A549 (cell line): ENCODE results near the gene SIGLEC5. TPM values are rescaled to one million over a fixed set of nuclear protein-coding genes. Genes with fewer than 3 reads are reported as not detected.

Source experiments
- ATAC-seq, 2 experiments: fragments of 200-7000 bp in 1 of 2; fragments of >200 bp in 1 of 2; cut with Nextera tagmentation in 1 of 2; cut with Tn5 transposase in 1 of 2; 3 replicates each; pipeline versions ENCODE4 v1.8.0 to v1.9.1; 2018 to 2020; ENCODE audit warnings: mild to moderate bottlenecking in 1 of 2, moderate library complexity in 1 of 2
- CTCF ChIA-PET: fragments of 300-600 bp; sonication (Branson Sonifier 250); formaldehyde crosslinking; extraction: SDS; loops from one replicate; lab custom pipeline; 2021; ENCODE audit warnings: antibody characterized with exemption, inconsistent platforms; lab: Yijun Ruan, JAX
- POLR2A ChIA-PET: fragments of 350-600 bp; formaldehyde crosslinking; extraction: SDS; loops from one replicate; lab custom pipeline; 2021; ENCODE audit warnings: antibody characterized with exemption, inconsistent platforms; lab: Yijun Ruan, JAX
- DNase-seq, 2 experiments: peaks; one replicate each; pipeline versions ENCODE4 v3.0.0 to v3.0.0-alpha.2; 2011 to 2016; ENCODE audit warnings: low read depth in 1 of 2, low spot score in 1 of 2
- FAIRE-seq: peaks from 2 replicates; lab custom pipeline; 2011; peaks lifted over from hg19 to GRCh38; lab: Jason Lieb, UNC
- H3K27ac ChIP-seq, 2 experiments: fragments of >200 bp; sonication (Bioruptor Twin); formaldehyde crosslinking; 3 replicates each; pipeline ENCODE4 v1.5.1; 2016 to 2017
- H3K4me1 ChIP-seq: fragments of >200 bp; sonication (Bioruptor Twin); formaldehyde crosslinking; 3 replicates; pipeline ENCODE4 v1.6.1; 2016
- H3K4me2 ChIP-seq: fragments of >200 bp; sonication (Bioruptor Twin); formaldehyde crosslinking; 3 replicates; pipeline ENCODE4 v1.6.1; 2016
- H3K4me3 ChIP-seq: fragments of >200 bp; sonication (Bioruptor Twin); formaldehyde crosslinking; 3 replicates; pipeline ENCODE4 v1.5.1; 2016
- H3K9me3 ChIP-seq: fragments of >200 bp; sonication (Bioruptor Twin); formaldehyde crosslinking; 3 replicates; pipeline ENCODE4 v1.6.1; 2016
- CEBPB ChIP-seq, 2 experiments: fragments of >200 bp in 1 of 2; sonication (Bioruptor Twin) in 1 of 2; formaldehyde crosslinking in 1 of 2; IDR thresholded peaks; 2 replicates each; pipeline ENCODE4 v1.6.1; 2012 to 2016
- ELK1 ChIP-seq: fragments of 150-350 bp; IDR thresholded peaks from 2 replicates; pipeline ENCODE4 v1.6.1; 2014; ENCODE audit warnings: low read depth, mild to moderate bottlenecking, low read length
- ESRRA ChIP-seq: fragments of 150-350 bp; IDR thresholded peaks from 2 replicates; pipeline ENCODE4 v1.6.1; 2014; ENCODE audit warnings: mild to moderate bottlenecking, low read length, borderline replicate concordance
- FOXS1 ChIP-seq: fragments of 250-450 bp; sonication (Bioruptor Pico); IDR thresholded peaks from 2 replicates; pipeline ENCODE4 v1.5.0; 2020; ENCODE audit warnings: mild to moderate bottlenecking, moderate library complexity
- HES2 ChIP-seq: fragments of >200 bp; sonication (Bioruptor Twin); formaldehyde crosslinking; IDR thresholded peaks from 2 replicates; pipeline ENCODE4 v1.6.1; 2016
- HEYL ChIP-seq: fragments of 250-450 bp; sonication (Bioruptor Pico); IDR thresholded peaks from 2 replicates; pipeline ENCODE4 v1.8.0; 2021; ENCODE audit warnings: mild to moderate bottlenecking, moderate library complexity
- HOXB13 ChIP-seq: fragments of 250-450 bp; sonication (Bioruptor Pico); IDR thresholded peaks from 2 replicates; pipeline ENCODE4 v1.5.0; 2020; ENCODE audit warnings: low read depth, mild to moderate bottlenecking, moderate library complexity
- KDM1A ChIP-seq: fragments of 200-600 bp; sonication (generic); IDR thresholded peaks from 2 replicates; pipeline ENCODE4 v1.6.1; 2016; ENCODE audit warnings: low read depth, mild to moderate bottlenecking
- POLR2A ChIP-seq: IDR thresholded peaks from 2 replicates; pipeline ENCODE4 v1.6.1; 2012; ENCODE audit warnings: mild to moderate bottlenecking, low read length
- RAD21 ChIP-seq, 2 experiments: fragments of >200 bp in 1 of 2; sonication (Bioruptor Twin) in 1 of 2; formaldehyde crosslinking in 1 of 2; IDR thresholded peaks in 1 of 2; conservative IDR thresholded peaks in 1 of 2; 2 replicates in 1 of 2; 3 replicates in 1 of 2; pipeline ENCODE4 v1.6.1; 2012 to 2018; ENCODE audit warnings: inconsistent platforms in 1 of 2
- RFX5 ChIP-seq: fragments of 450-650 bp; IDR thresholded peaks from 2 replicates; pipeline ENCODE4 v1.7.1; 2014; ENCODE audit warnings: antibody characterized with exemption, mild to moderate bottlenecking, moderate library complexity
- SMC3 ChIP-seq: fragments of >200 bp; sonication (Bioruptor Twin); formaldehyde crosslinking; IDR thresholded peaks from 3 replicates; pipeline ENCODE4 v1.6.1; 2018; ENCODE audit warnings: inconsistent platforms
- ZNF302 ChIP-seq: fragments of 250-450 bp; sonication (Bioruptor Pico); IDR thresholded peaks from 2 replicates; pipeline ENCODE4 v1.9.0; 2021; ENCODE audit warnings: inconsistent platforms, mild to moderate bottlenecking, moderate library complexity
- ZSCAN20 ChIP-seq: fragments of 250-450 bp; sonication (Bioruptor Pico); IDR thresholded peaks from 2 replicates; pipeline ENCODE4 v1.8.0; 2022; ENCODE audit warnings: mild to moderate bottlenecking, moderate library complexity
- WGBS: methylation state at CpG from one replicate; pipeline ENCODE4 v1.1.6; 2017; ENCODE audit errors: missing lambda C conversion rate; 5-methylcytosine and 5-hydroxymethylcytosine counted together
- polyA plus RNA-seq, 4 experiments: library from polyadenylated mRNA; depleted of rRNA in 3 of 4; stranded (reverse); fragments of >200 nt; fragmentation: RNase III in 1 of 4; extraction: RNeasy Plus Mini Kit Qiagen cat#74134 plus additional on column Dnase treatment in 1 of 4; gene quantifications; 2 replicates in 3 of 4; 3 replicates in 1 of 4; pipeline ENCODE4 v1.2.3, GENCODE V29; 2011 to 2017
- small RNA-seq, 6 experiments: library from RNA; depleted of rRNA; stranded (forward); fragments of <200 nt; gene quantifications; one replicate each; pipeline ENCODE3, GENCODE V24; 2012

Gene SIGLEC5
- polyA plus RNA-seq, 2 of the 4 experiments (the other 2 are of a cell fraction), result not detected

- H3K27ac ChIP-seq, result no peak overlapping the region
- POLR2A ChIA-PET, result no interaction called here
- DNase-seq (no peak), ATAC-seq (no peak), FAIRE-seq (no peak)
- WGBS, result 31% methylated on average over 5 of the region's 6 CpGs
- H3K4me1 ChIP-seq, result no peaks in the 10 kb centered on the region
- TF ChIP-seq HES2 (no peak), CEBPB (IDR thresholded peaks at IDR 0.05) (no peak), ELK1 (no peak), ZNF302 (no peak), FOXS1 (CRISPR knock-in tag) (no peak), HEYL (no peak), ZSCAN20 (no peak), KDM1A (no peak), ESRRA (no peak), RFX5 (no peak), RAD21 (conservative IDR thresholded peaks at IDR 0.05 in 1 of 2, IDR thresholded peaks at IDR 0.05 in 1 of 2) (no peak), SMC3 (no peak), HOXB13 (CRISPR knock-in tag) (no peak), POLR2A (no peak)
- CTCF ChIA-PET, result no interaction called here
- peaks cover 6% of the 10 kb centered on the region for H3K9me3 ChIP-seq
- H3K4me3 ChIP-seq, result no peak overlapping the region
- no peak overlapping the region for H3K4me2 ChIP-seq
Measured at GRCh38 chr19:51564791-51565190, 65.4 kb downstream of the SIGLEC5 start.

Small RNA genes within 50 kb of the gene (small RNA-seq; reads per million reads assigned to genes)
- 0 reads per million in 6 experiments for gene AC018755.2

Other genes with a start within 250 kb of the SIGLEC5 start
- not detected in 2 replicates for gene LIM2, start 242.4 kb downstream of the SIGLEC5 start, polyA plus RNA-seq (2011; rRNA removed)
- not detected in 3 replicates for gene LIM2, start 242.4 kb downstream of the SIGLEC5 start, polyA plus RNA-seq (2017; fragmentation: RNase III; extraction: RNeasy Plus Mini Kit Qiagen cat#74134 plus additional on column Dnase treatment)
- not detected in 2 replicates for gene C19orf84, start 239.8 kb downstream of the SIGLEC5 start, polyA plus RNA-seq (2011; rRNA removed)
- gene C19orf84, start 239.8 kb downstream of the SIGLEC5 start, polyA plus RNA-seq (2017; fragmentation: RNase III; extraction: RNeasy Plus Mini Kit Qiagen cat#74134 plus additional on column Dnase treatment), result not detected in 3 replicates
- gene SIGLEC10, start 212.8 kb downstream of the SIGLEC5 start, polyA plus RNA-seq (2011; rRNA removed), result not detected in 2 replicates
- gene SIGLEC10, start 212.8 kb downstream of the SIGLEC5 start, polyA plus RNA-seq (2017; fragmentation: RNase III; extraction: RNeasy Plus Mini Kit Qiagen cat#74134 plus additional on column Dnase treatment), result not detected in 3 replicates
- gene SIGLEC8, start 171.9 kb downstream of the SIGLEC5 start, polyA plus RNA-seq (2011; rRNA removed), result not detected in 2 replicates
- gene SIGLEC8, start 171.9 kb downstream of the SIGLEC5 start, polyA plus RNA-seq (2017; fragmentation: RNase III; extraction: RNeasy Plus Mini Kit Qiagen cat#74134 plus additional on column Dnase treatment), result not detected in 3 replicates
- gene CEACAM18, start 151.9 kb downstream of the SIGLEC5 start, polyA plus RNA-seq (2011; rRNA removed), result not detected in 2 replicates
- not detected in 3 replicates for gene CEACAM18, start 151.9 kb downstream of the SIGLEC5 start, polyA plus RNA-seq (2017; fragmentation: RNase III; extraction: RNeasy Plus Mini Kit Qiagen cat#74134 plus additional on column Dnase treatment)
- not detected in 2 replicates for gene SIGLEC12, start 128.6 kb downstream of the SIGLEC5 start, polyA plus RNA-seq (2011; rRNA removed)
- gene SIGLEC12, start 128.6 kb downstream of the SIGLEC5 start, polyA plus RNA-seq (2017; fragmentation: RNase III; extraction: RNeasy Plus Mini Kit Qiagen cat#74134 plus additional on column Dnase treatment), result not detected in 3 replicates
- not detected in 2 replicates for gene SIGLEC6, start 98.7 kb downstream of the SIGLEC5 start, polyA plus RNA-seq (2011; rRNA removed)
- not detected in 3 replicates for gene SIGLEC6, start 98.7 kb downstream of the SIGLEC5 start, polyA plus RNA-seq (2017; fragmentation: RNase III; extraction: RNeasy Plus Mini Kit Qiagen cat#74134 plus additional on column Dnase treatment)
- gene ZNF175, start 59.1 kb downstream of the SIGLEC5 start, polyA plus RNA-seq (2011; rRNA removed), result 6.4 and 7.5 TPM in 2 replicates
- gene ZNF175, start 59.1 kb downstream of the SIGLEC5 start, polyA plus RNA-seq (2017; fragmentation: RNase III; extraction: RNeasy Plus Mini Kit Qiagen cat#74134 plus additional on column Dnase treatment), result 2.9 to 3.8 TPM (median 3.3 TPM) in 3 replicates
- gene SIGLEC14, start 16.4 kb upstream of the SIGLEC5 start, polyA plus RNA-seq (2011; rRNA removed), result 0.03 TPM in 1 of 2 replicates, not detected in the other
- not detected in 3 replicates for gene SIGLEC14, start 16.4 kb upstream of the SIGLEC5 start, polyA plus RNA-seq (2017; fragmentation: RNase III; extraction: RNeasy Plus Mini Kit Qiagen cat#74134 plus additional on column Dnase treatment)
- gene SPACA6, start 62.9 kb upstream of the SIGLEC5 start, polyA plus RNA-seq (2011; rRNA removed), result 9.5 and 12.0 TPM in 2 replicates
- 26.5 to 45.9 TPM (median 36.4 TPM) in 3 replicates for gene SPACA6, start 62.9 kb upstream of the SIGLEC5 start, polyA plus RNA-seq (2017; fragmentation: RNase III; extraction: RNeasy Plus Mini Kit Qiagen cat#74134 plus additional on column Dnase treatment)
- gene HAS1, start 93.6 kb upstream of the SIGLEC5 start, polyA plus RNA-seq (2011; rRNA removed), result not detected in 2 replicates
- not detected in 3 replicates for gene HAS1, start 93.6 kb upstream of the SIGLEC5 start, polyA plus RNA-seq (2017; fragmentation: RNase III; extraction: RNeasy Plus Mini Kit Qiagen cat#74134 plus additional on column Dnase treatment)
- not detected in 2 replicates for gene FPR1, start 121.5 kb upstream of the SIGLEC5 start, polyA plus RNA-seq (2011; rRNA removed)
- gene FPR1, start 121.5 kb upstream of the SIGLEC5 start, polyA plus RNA-seq (2017; fragmentation: RNase III; extraction: RNeasy Plus Mini Kit Qiagen cat#74134 plus additional on column Dnase treatment), result 0.04 to 0.05 TPM in 2 of 3 replicates, not detected in the other
- gene FPR2, start 130.8 kb upstream of the SIGLEC5 start, polyA plus RNA-seq (2011; rRNA removed), result not detected in 2 replicates
- not detected in 3 replicates for gene FPR2, start 130.8 kb upstream of the SIGLEC5 start, polyA plus RNA-seq (2017; fragmentation: RNase III; extraction: RNeasy Plus Mini Kit Qiagen cat#74134 plus additional on column Dnase treatment)
- not detected in 2 replicates for gene FPR3, start 164.8 kb upstream of the SIGLEC5 start, polyA plus RNA-seq (2011; rRNA removed)
- not detected in 3 replicates for gene FPR3, start 164.8 kb upstream of the SIGLEC5 start, polyA plus RNA-seq (2017; fragmentation: RNase III; extraction: RNeasy Plus Mini Kit Qiagen cat#74134 plus additional on column Dnase treatment)